Kidney (tissue), 14 donors: ENCODE data around the gene KIAA1671. TPM values are rescaled to one million over a fixed set of nuclear protein-coding genes. Genes with fewer than 3 reads are reported as not detected.

Experiments used
- DNase-seq, 5 donors: peaks; one replicate each; pipeline ENCODE4 v3.0.0-alpha.2; 2013 to 2020
- FAIRE-seq: peaks from 2 replicates; lab custom pipeline; 2012; peaks lifted over from hg19 to GRCh38; lab: Jason Lieb, UNC
- H3K27ac ChIP-seq, 2 donors: one replicate each; pipeline ENCODE4 v1.7.0; 2013; ENCODE audit warnings: low read depth in 2 of 2, low read length in 2 of 2, inconsistent platforms in 1 of 2
- H3K27me3 ChIP-seq: one replicate; pipeline ENCODE4 v1.7.1; 2013; ENCODE audit warnings: low read length, inconsistent platforms; ENCODE audit not compliant: control insufficient read depth, insufficient read depth
- H3K36me3 ChIP-seq, 3 donors: one replicate each; pipeline versions ENCODE4 v1.7.0 to v1.7.1; 2013; ENCODE audit warnings: low read length in 3 of 3, control low read depth in 1 of 3, inconsistent platforms in 1 of 3; ENCODE audit not compliant: insufficient read depth in 3 of 3, control insufficient read depth in 2 of 3
- H3K4me1 ChIP-seq, 3 donors: one replicate each; pipeline versions ENCODE4 v1.7.0 to v1.7.1; 2013; ENCODE audit warnings: low read length in 3 of 3, inconsistent platforms in 1 of 3, low read depth in 1 of 3; ENCODE audit not compliant: control insufficient read depth in 2 of 3, insufficient read depth in 2 of 3
- H3K4me3 ChIP-seq, 3 donors: one replicate each; pipeline versions ENCODE4 v1.7.0 to v1.8.1; 2013; ENCODE audit warnings: low read length in 3 of 3, control low read depth in 1 of 3, inconsistent platforms in 1 of 3
- H3K9ac ChIP-seq, 3 donors: one replicate each; pipeline versions ENCODE4 v1.7.0 to v1.7.1; 2013; ENCODE audit warnings: low read length in 3 of 3, control low read depth in 1 of 3, inconsistent platforms in 1 of 3
- H3K9me3 ChIP-seq, 3 donors: one replicate each; pipeline versions ENCODE4 v1.7.0 to v1.7.1; 2013; ENCODE audit warnings: low read length in 3 of 3, control low read depth in 1 of 3, inconsistent platforms in 1 of 3; ENCODE audit not compliant: control insufficient read depth in 2 of 3, insufficient read depth in 1 of 3
- CTCF ChIP-seq: IDR thresholded peaks from 3 replicates; pipeline ENCODE4 v1.5.1; 2012; ENCODE audit warnings: mild to moderate bottlenecking, moderate library complexity, borderline replicate concordance; ENCODE audit not compliant: insufficient read depth; ENCODE audit errors: extremely low read depth
- intact Hi-C: fragments of 100-400 bp; cut with DNase I; formaldehyde crosslinking; loops from one replicate; pipeline ENCODE4 v1.11.1; 2022
- polyA plus RNA-seq: library from polyadenylated mRNA; stranded (reverse); fragments of 350-450 nt; fragmentation: Illumina TruSeq; extraction: RNeasy Lipid Tissue Mini Kit (QIAGEN cat#74804); gene quantifications from one replicate; pipeline ENCODE4 v1.2.3, GENCODE V29; 2014; ENCODE audit warnings: low read depth, low replicate concordance; ENCODE audit not compliant: insufficient read depth
- total RNA-seq: library from RNA; stranded (reverse); fragmentation: NEBNext Ultra II Directional; extraction: Animal tissue kit (Norgen Biotek cat#: 25700); gene quantifications from one replicate; pipeline ENCODE4 v1.2.1, GENCODE V29; 2021
- donor health status: control.
- donor health status: control.
- donor health status: control.
- donor health status: control.
- donor health status: control.
- donor health status: DM: yes; HTN: yes; CAD: no.
- donor health status: Normal renal cell carcinoma (clear cell type).

KIAA1671 gene
- total and polyA plus RNA-seq, 2 donors from 2014 or later = 7.3 to 65.2 TPM

- no peak overlapping the region for H3K27ac ChIP-seq
- intact Hi-C loops = no loop called here
- H3K27me3 ChIP-seq = no peaks in the 10 kb centered on the region
- TF ChIP-seq CTCF = no peak
- no peak overlapping the region for H3K4me3 ChIP-seq
- peaks cover 0 to 2% (median 0%) of the 10 kb centered on the region in 3 donors for H3K36me3 ChIP-seq
- DNase-seq (no peak), FAIRE-seq (no peak)
- H3K9me3 ChIP-seq = no peaks in the 10 kb centered on the region
- H3K9ac ChIP-seq = no peak overlapping the region
- peaks cover 0 to 6% (median 0%) of the 10 kb centered on the region in 3 donors for H3K4me1 ChIP-seq
Measured at GRCh38 chr22:25035715-25036114, 83.2 kb downstream of the KIAA1671 start.

GRCh38 chr22:25038239-25038638 lies 85.7 kb downstream of the KIAA1671 start:
- Histone ChIP-seq H3K36me3 (no peaks in the 10 kb centered on the region), H3K27me3 (no peaks in the 10 kb centered on the region), H3K4me1 (peaks cover 0 to 6% (median 0%) of the 10 kb centered on the region in 3 donors), H3K27ac (no peak overlapping the region), H3K9ac (no peak overlapping the region), H3K4me3 (no peak overlapping the region), H3K9me3 (no peaks in the 10 kb centered on the region)
- no peak for TF ChIP-seq CTCF
- no peak for DNase-seq
- no peak for FAIRE-seq
- intact Hi-C loops = no loop called here

- Histone ChIP-seq H3K4me1 (peaks cover 0 to 6% (median 0%) of the 10 kb centered on the region in 3 donors), H3K27me3 (no peaks in the 10 kb centered on the region), H3K36me3 (peaks cover 0 to 3% (median 0%) of the 10 kb centered on the region in 3 donors), H3K9me3 (no peaks in the 10 kb centered on the region), H3K4me3 (no peak overlapping the region), H3K9ac (no peak overlapping the region), H3K27ac (no peak overlapping the region)
- no peak for FAIRE-seq
- intact Hi-C loops = no loop called here
- no peak for TF ChIP-seq CTCF
- no peak for DNase-seq
Measured at GRCh38 chr22:25038771-25039170, 86.3 kb downstream of the KIAA1671 start.

GRCh38 chr22:25039255-25039654 lies 86.7 kb downstream of the KIAA1671 start:
- Histone ChIP-seq H3K9me3 (no peaks in the 10 kb centered on the region), H3K27ac (no peak overlapping the region), H3K27me3 (no peaks in the 10 kb centered on the region), H3K9ac (no peak overlapping the region), H3K36me3 (peaks cover 0 to 6% (median 0%) of the 10 kb centered on the region in 3 donors), H3K4me3 (no peak overlapping the region), H3K4me1 (peaks cover 0 to 6% (median 0%) of the 10 kb centered on the region in 3 donors)
- intact Hi-C loops = no loop called here
- TF ChIP-seq CTCF = no peak
- no peak for DNase-seq
- FAIRE-seq = no peak
